Psoas muscle (tissue), 8 donors: ENCODE data around the gene RAX. TPM values are rescaled to one million over a fixed set of nuclear protein-coding genes. Genes with fewer than 3 reads are reported as not detected.
A peak's percentile ranks its signal among the peaks of the same experiment; 100 is the strongest.

Experiments
- ATAC-seq, 4 donors: fragments of 200-7000 bp; cut with Tn5 transposase; one replicate each; pipeline ENCODE4 v1.9.1; 2020; ENCODE audit warnings: moderate library complexity in 3 of 4, mild to moderate bottlenecking in 2 of 4
- DNase-seq, 2 donors: peaks; one replicate each; pipeline ENCODE4 v3.0.0-alpha.2; 2020
- H3K27ac ChIP-seq: fragments of 200-600 bp; one replicate; pipeline ENCODE4 v1.8.0; 2022
- H3K27me3 ChIP-seq, 3 donors: fragments of 200-600 bp in 1 of 3; one replicate each; pipeline versions ENCODE4 v1.6.1 to v1.8.0; 2013 to 2022; ENCODE audit warnings: low read length in 2 of 3, mild to moderate bottlenecking in 2 of 3, moderate library complexity in 1 of 3; ENCODE audit not compliant: insufficient read depth in 3 of 3
- H3K36me3 ChIP-seq, 2 donors: fragments of 200-600 bp in 1 of 2; one replicate each; pipeline versions ENCODE4 v1.6.1 to v1.8.0; 2013 to 2022; ENCODE audit warnings: low read depth in 1 of 2, mild to moderate bottlenecking in 1 of 2, moderate library complexity in 1 of 2; ENCODE audit not compliant: insufficient read depth in 1 of 2
- H3K4me1 ChIP-seq: fragments of 200-600 bp; one replicate; pipeline ENCODE4 v1.8.0; 2022
- H3K4me3 ChIP-seq: fragments of 200-600 bp; one replicate; pipeline ENCODE4 v1.8.0; 2022; ENCODE audit warnings: mild to moderate bottlenecking
- H3K9me3 ChIP-seq: fragments of 200-600 bp; one replicate; pipeline ENCODE4 v1.8.0; 2022
- WGBS, 3 donors: extraction: QIAGEN DNeasy Blood & Tissue Kit; methylation state at CpG; one replicate each; pipeline versions ENCODE4 v1.1.6 to v1.1.7; 2013; 5-methylcytosine and 5-hydroxymethylcytosine counted together
- intact Hi-C, 2 donors: fragments of 100-400 bp; cut with DNase I; formaldehyde crosslinking; loops; one replicate each; pipeline versions ENCODE4 v1.11.0 to v1.14.2; 2022
- polyA plus RNA-seq, 3 donors: library from polyadenylated mRNA; stranded (reverse); fragments of 200-250 nt; gene quantifications; one replicate each; pipeline ENCODE4 v1.2.3, GENCODE V29; 2013
- total RNA-seq, 4 donors: library from RNA; stranded (reverse); fragmentation: NEBNext Ultra II Directional in 2 of 4; extraction: Animal tissue kit (Norgen Biotek cat#: 25700) in 2 of 4; gene quantifications; one replicate each; pipeline versions ENCODE4 v1.2.1 to v1.2.4, GENCODE V29; 2021 to 2023
- TF ChIP-seq, protein P1 (sequence below): fragments of 200-600 bp; IDR thresholded peaks from one replicate; pipeline ENCODE4 v1.8.0; 2022; ENCODE audit warnings: antibody characterized with exemption
- donor health status: healthy with polysubstance abuse.
- donor health status: DM: no; HTN: no; CAD: no; lungs with moderate emphysema.
- donor health status: Bipolar disorder and iron deficiency.
- donor health status: healthy.
- donor health status: DM: yes; HTN: yes; CAD: no.
- donor health status: DM: no; HTN: no; CAD: no.
- donor health status: DM: no; HTN: no; CAD: no.
- donor health status: DM: yes; HTN: yes; CAD: no.

The RAX gene
- total and polyA plus RNA-seq, 7 donors = not detected

DNA sequence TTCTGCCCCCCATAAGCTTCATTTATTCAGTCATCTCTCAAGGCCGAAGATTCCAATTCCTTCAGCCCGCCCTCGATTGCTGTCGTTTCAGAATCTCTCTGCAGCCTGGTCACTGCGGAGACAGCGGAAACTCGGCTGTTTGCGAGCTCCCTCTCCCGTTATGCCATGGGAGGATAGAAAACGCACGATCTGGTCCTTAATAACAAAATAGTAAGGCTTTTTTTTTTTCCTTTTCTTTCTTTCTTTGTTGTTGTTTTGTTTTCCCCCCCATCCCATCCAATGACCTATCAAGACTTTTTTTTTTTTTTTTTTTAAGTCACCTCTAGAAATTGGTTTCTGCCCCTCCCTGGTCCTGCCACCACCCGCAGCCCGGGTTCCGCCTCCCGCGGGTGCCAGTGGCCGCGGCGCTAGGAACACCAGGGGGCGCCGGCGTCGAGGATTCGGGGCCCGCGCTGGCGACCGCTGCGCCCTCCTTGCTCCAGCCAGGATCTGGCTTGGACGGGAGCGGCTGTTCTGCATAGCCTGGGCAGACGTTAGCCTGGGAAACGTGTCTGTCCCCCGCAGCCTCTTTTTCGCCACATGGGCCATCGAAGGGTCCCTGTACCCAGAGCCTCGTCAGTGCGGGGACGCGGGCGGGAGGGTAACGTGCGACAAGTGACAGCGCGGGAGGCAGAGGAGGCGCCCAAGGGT lies 35.1 kb upstream of the RAX start:
- Histone ChIP-seq H3K4me3 (peak overlapping the region; percentile 52), H3K27ac (no peak overlapping the region), H3K36me3 (no peaks in the 10 kb centered on the region), H3K27me3 (peaks cover 2 to 10% (median 6%) of the 10 kb centered on the region in 3 donors), H3K9me3 (no peaks in the 10 kb centered on the region), H3K4me1 (peaks cover 3% of the 10 kb centered on the region)
- DNase-seq = peak; percentile 77 to 84
- TF ChIP-seq, protein P1, sequence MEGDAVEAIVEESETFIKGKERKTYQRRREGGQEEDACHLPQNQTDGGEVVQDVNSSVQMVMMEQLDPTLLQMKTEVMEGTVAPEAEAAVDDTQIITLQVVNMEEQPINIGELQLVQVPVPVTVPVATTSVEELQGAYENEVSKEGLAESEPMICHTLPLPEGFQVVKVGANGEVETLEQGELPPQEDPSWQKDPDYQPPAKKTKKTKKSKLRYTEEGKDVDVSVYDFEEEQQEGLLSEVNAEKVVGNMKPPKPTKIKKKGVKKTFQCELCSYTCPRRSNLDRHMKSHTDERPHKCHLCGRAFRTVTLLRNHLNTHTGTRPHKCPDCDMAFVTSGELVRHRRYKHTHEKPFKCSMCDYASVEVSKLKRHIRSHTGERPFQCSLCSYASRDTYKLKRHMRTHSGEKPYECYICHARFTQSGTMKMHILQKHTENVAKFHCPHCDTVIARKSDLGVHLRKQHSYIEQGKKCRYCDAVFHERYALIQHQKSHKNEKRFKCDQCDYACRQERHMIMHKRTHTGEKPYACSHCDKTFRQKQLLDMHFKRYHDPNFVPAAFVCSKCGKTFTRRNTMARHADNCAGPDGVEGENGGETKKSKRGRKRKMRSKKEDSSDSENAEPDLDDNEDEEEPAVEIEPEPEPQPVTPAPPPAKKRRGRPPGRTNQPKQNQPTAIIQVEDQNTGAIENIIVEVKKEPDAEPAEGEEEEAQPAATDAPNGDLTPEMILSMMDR = peak; percentile 83
- 2 to 3% (median 3%) methylated on average over 46 of the region's 46 CpGs for WGBS, 3 donors
- ATAC-seq = peak; percentile 95 to 100 (median 97)
- intact Hi-C loops = loop anchor here (2.0 kb wide), 1 partner anchor 94 kb away; no protein-coding TSS in a partner anchor

DNA sequence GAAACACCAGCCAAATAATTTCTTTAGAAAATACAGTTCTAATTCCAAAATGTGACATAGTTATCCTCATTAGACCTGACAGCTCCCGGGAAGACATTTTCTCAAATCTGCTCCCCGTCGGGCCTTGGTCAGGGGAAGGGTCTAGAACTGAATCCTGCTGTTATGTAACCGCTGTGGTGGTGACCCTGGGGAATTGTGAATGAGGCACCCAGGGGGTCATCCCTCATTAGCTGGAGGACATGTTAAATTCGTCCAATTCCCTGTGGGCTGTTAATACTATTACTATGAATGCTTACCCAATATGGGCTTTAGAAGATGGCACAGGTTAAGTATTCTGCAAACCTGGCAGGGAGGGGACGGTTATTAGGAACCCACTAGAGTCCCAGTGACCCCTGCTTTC lies 33.4 kb upstream of the RAX start:
- 82 to 86% (median 82%) methylated on average over 6 of the region's 6 CpGs for WGBS, 3 donors
- TF ChIP-seq, protein P1 = no peak
- intact Hi-C loops = no loop called here
- ATAC-seq (no peak), DNase-seq (no peak)
- Histone ChIP-seq H3K4me1 (peaks cover 3% of the 10 kb centered on the region), H3K27me3 (peaks cover 2 to 11% (median 6%) of the 10 kb centered on the region in 3 donors), H3K27ac (no peak overlapping the region), H3K4me3 (no peak overlapping the region), H3K36me3 (no peaks in the 10 kb centered on the region), H3K9me3 (no peaks in the 10 kb centered on the region)

DNA sequence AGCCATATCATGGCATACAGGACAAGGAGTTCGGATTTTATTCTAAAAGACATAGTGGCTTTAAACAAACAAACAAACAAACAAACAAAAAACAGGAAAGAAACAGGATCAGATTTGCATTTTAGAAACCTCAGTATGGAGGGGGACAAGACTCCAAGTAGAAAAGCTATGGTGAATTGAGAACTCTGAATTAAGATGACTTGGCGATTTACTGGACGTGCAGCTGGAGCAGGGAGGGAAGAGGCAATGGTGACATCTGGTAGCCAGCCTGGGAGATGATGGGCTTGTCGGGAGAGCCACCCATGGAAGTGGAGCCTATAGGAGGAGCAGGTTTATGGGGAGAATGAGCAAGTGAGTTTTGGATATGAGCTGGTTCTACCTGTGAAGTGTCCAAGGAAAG lies 32.0 kb upstream of the RAX start:
- TF ChIP-seq, protein P1 = no peak
- 66 to 69% (median 67%) methylated on average over 4 of the region's 4 CpGs for WGBS, 3 donors

DNA sequence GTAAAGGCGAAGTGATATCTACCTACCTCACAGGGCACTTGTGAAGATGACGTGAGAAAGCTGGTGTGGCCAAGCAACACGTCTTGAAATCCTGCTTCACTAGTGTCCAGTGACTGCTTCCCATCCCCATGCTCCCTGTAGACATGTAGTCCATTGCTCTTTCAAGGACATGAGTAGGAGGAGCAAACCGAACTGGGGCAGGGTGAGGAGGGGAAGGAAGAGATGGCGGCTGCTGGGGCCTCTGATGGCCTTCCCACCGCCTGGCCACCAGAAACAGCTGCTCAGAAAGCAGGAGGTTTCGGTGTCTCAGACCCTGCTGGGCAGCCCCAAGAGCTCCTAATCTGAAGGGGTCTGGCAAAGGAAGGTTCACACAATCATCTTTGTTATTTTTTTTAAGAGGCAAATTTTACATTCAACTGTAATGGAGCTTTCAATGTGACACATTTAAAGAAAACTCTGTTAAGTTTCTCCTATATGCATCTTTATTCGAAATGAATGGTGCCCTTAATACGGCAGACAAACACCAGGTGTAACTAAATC lies 30.5 kb upstream of the RAX start:
- intact Hi-C loops = no loop called here
- ATAC-seq = no peak
- Histone ChIP-seq H3K36me3 (no peaks in the 10 kb centered on the region), H3K4me1 (peaks cover 1% of the 10 kb centered on the region), H3K4me3 (no peak overlapping the region), H3K27me3 (peaks cover 4 to 8% (median 6%) of the 10 kb centered on the region in 3 donors), H3K27ac (no peak overlapping the region), H3K9me3 (no peaks in the 10 kb centered on the region)
- TF ChIP-seq, protein P1 = no peak
- whole genome bisulfite sequencing, 3 donors = 72 to 76% (median 74%) methylated on average over 9 of the region's 9 CpGs
- no peak for DNase-seq

More for the DNA sequence above, 32.0 kb upstream of the RAX start:
- ATAC-seq (no peak), DNase-seq (no peak)
- Histone ChIP-seq H3K27ac (no peak overlapping the region), H3K27me3 (peaks cover 2 to 11% (median 6%) of the 10 kb centered on the region in 3 donors), H3K9me3 (no peaks in the 10 kb centered on the region), H3K4me1 (peaks cover 3% of the 10 kb centered on the region), H3K4me3 (no peak overlapping the region), H3K36me3 (no peaks in the 10 kb centered on the region)
- intact Hi-C loops = no loop called here
